SU-DHL-6 (cell line): Measurements from ENCODE around the gene UXS1.

Source experiments
- EZH2phosphoT487 ChIP-seq: fragments of 200-600 bp; sonication (generic), shearing (Covaris generic); conservative IDR thresholded peaks from 2 replicates; pipeline ENCODE4 v1.6.1; 2018; ENCODE audit warnings: mild to moderate bottlenecking, antibody characterized with exemption, low read length, moderate library complexity, mixed read lengths
- TF ChIP-seq, protein P1 (sequence below): fragments of 200-600 bp; sonication (generic); IDR thresholded peaks from one replicate; pipeline ENCODE4 v1.5.1; 2017; ENCODE audit warnings: antibody characterized with exemption, mild to moderate bottlenecking, low read length, moderate library complexity; ENCODE audit not compliant: insufficient read depth, poor library complexity, severe bottlenecking

DNA sequence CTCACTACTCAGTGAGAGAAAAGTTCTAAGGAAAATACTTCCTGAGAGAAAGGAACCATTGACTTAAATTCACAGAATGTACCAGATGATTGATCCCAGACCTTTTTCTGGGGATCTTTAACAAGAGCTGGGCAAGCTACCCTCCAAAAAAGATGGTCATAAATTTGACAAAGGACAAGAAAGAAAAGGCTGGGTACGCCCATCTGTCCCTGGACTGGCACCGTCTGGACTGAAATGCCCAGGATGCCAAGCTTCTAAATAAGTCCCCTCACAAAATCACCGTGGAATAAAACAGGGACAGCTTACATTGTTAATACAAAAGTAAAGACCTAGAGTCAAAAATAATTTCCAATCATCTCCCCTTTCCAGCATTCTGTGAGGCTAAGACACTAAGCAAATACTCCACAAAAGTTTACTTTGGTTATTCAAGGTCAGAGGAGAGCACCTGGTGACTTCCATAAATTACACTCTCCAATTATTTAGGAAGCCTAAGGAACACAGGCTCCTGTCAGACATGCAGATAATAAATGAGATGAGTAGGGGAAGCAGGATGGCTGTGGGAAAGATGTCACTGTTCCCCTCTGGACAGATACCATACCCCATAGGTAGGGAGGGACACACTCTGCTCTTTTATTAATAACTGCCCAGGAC is 69.9 kb downstream of the UXS1 start:
- TF ChIP-seq, protein P1, sequence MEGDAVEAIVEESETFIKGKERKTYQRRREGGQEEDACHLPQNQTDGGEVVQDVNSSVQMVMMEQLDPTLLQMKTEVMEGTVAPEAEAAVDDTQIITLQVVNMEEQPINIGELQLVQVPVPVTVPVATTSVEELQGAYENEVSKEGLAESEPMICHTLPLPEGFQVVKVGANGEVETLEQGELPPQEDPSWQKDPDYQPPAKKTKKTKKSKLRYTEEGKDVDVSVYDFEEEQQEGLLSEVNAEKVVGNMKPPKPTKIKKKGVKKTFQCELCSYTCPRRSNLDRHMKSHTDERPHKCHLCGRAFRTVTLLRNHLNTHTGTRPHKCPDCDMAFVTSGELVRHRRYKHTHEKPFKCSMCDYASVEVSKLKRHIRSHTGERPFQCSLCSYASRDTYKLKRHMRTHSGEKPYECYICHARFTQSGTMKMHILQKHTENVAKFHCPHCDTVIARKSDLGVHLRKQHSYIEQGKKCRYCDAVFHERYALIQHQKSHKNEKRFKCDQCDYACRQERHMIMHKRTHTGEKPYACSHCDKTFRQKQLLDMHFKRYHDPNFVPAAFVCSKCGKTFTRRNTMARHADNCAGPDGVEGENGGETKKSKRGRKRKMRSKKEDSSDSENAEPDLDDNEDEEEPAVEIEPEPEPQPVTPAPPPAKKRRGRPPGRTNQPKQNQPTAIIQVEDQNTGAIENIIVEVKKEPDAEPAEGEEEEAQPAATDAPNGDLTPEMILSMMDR = no peak
- TF ChIP-seq EZH2phosphoT487 = no peak
